BLaER1 treated with 17β-estradiol and CSF1 and Interleukin-3, amounts not matched to agents 10 nM and 100 nM (cell line): ENCODE measurements around the gene DLGAP1.
"Not testable (repeated sequence)": the region's sequence is repeated elsewhere in the genome, so short reads cannot be mapped to it uniquely, and the experiment has no call there.

ENCODE experiments used
- H3K27ac ChIP-seq, 11 experiments: shearing (Covaris generic); formaldehyde crosslinking; 2 replicates each; pipeline ENCODE4 v1.8.1; 2022
- H3K27me3 ChIP-seq, 11 experiments: shearing (Covaris generic); formaldehyde crosslinking; 2 replicates each; pipeline ENCODE4 v1.8.1; 2022
- H3K36me3 ChIP-seq, 11 experiments: shearing (Covaris generic); formaldehyde crosslinking; 2 replicates each; pipeline ENCODE4 v1.8.1; 2022
- H3K4me1 ChIP-seq, 10 experiments: shearing (Covaris generic); formaldehyde crosslinking; 2 replicates each; pipeline ENCODE4 v1.8.1; 2022
- H3K4me2 ChIP-seq, 11 experiments: shearing (Covaris generic); formaldehyde crosslinking; 2 replicates each; pipeline ENCODE4 v1.8.1; 2022
- H3K4me3 ChIP-seq, 10 experiments: shearing (Covaris generic); formaldehyde crosslinking; 2 replicates each; pipeline ENCODE4 v1.8.1; 2022
- H3K9ac ChIP-seq, 11 experiments: shearing (Covaris generic); formaldehyde crosslinking; 2 replicates each; pipeline ENCODE4 v1.8.1; 2022
- H3K9me3 ChIP-seq, 11 experiments: shearing (Covaris generic); formaldehyde crosslinking; replicated peaks in 1 of 11; 2 replicates each; pipeline ENCODE4 v1.8.1; 2022
- H4K20me1 ChIP-seq, 11 experiments: shearing (Covaris generic); formaldehyde crosslinking; 2 replicates each; pipeline ENCODE4 v1.8.1; 2022
- Cebpa-rat ChIP-seq, 11 experiments: shearing (Covaris generic); IDR thresholded peaks; 2 replicates each; pipeline ENCODE4 v1.8.1; 2022

Gene DLGAP1

DNA sequence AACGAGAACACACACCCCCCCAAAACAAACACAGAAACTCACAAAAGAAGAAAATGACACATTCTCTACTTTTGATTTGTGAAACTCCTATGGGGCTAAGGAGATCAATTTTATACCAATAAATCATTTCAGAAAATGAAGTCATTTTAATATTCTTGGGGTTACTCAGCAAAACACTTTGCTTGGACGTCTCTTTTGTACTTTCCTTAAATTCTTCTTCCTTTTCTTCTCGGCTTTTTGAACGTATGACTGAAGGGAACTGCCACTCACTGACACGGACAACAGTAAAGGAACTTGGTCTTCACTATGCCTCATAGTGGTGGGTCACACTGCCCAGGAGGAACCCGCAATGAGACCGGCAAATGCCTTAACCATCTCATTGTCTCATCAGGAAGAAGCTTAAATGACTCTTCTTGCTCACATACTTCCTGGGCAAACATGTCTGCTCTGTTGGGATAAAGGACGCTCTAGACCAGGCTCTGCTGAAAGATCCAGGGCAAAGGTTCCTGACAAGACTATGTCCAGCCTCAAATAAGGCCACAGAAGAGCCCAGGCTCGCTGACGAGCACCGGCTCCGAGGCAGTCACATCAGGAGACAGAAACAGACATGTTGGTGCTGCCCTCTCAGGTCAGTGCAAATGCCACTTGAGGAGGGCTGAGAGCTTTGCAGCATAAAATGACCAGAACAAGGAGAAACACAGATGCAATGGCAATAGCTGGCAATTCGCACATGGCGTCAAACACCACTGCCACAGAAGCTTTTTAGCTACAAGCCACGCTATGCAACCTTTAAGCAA is 799.7 kb downstream of the DLGAP1 start:
- no peaks in the 10 kb centered on the region for H3K36me3 ChIP-seq
- no peaks in the 10 kb centered on the region for H3K27me3 ChIP-seq
- no peaks in the 10 kb centered on the region; a peak in 1 of 22 replicates for H3K9me3 ChIP-seq
- H4K20me1 ChIP-seq, result no peaks in the 10 kb centered on the region
- no peak overlapping the region for H3K4me3 ChIP-seq
- no peak overlapping the region for H3K4me2 ChIP-seq
- no peak for TF ChIP-seq Cebpa-rat (IDR thresholded peaks at IDR 0.05)
- H3K9ac ChIP-seq, result no peak overlapping the region
- peaks cover 5 to 54% (median 26%) of the 10 kb centered on the region in 10 experiments for H3K4me1 ChIP-seq
- H3K27ac ChIP-seq, result no peak overlapping the region

DNA sequence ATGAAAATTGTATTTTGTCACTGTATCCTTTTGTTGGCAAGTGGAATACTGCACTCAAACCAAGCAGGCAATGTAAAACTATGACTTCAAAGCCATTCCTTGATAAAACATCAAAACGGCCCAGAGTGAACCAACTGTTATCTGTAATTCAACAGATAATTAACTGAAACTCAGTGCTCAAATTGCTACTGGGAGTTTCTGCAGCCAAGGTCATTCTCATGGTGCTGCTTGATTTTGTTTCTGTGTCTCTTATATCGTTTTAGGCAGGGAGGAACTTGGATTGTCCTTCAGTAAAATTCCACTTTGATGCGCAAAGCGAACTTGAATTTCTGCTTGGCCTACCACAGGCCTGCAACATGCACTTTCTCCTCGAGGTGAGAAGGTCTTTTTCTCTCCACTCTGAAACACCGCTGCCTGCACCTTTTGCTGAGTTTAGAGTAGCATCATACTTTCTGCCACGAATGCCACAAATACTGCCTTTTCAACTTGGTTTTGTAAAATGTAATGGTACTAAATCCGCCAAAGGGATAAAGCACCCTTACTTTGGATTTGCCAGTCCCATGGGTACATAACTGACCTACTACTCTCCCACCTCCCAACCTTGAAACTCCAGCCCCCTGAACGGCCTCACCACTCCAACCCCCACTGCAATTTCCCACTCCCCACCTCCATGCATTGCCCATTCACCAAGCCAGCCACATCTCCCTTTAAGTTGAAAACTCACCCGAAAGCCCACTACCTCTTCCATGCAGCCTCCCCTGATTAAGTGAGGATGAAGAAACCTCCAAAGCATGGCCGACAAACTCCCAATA is 800.5 kb downstream of the DLGAP1 start:
- Histone ChIP-seq H3K4me3 (no peak overlapping the region), H3K36me3 (no peaks in the 10 kb centered on the region), H3K4me1 (peaks cover 0 to 46% (median 18%) of the 10 kb centered on the region in 10 experiments; a peak in 17 of 20 replicates), H3K4me2 (no peak overlapping the region), H3K9me3 (no peaks in the 10 kb centered on the region; a peak in 1 of 22 replicates), H3K9ac (no peak overlapping the region), H3K27me3 (no peaks in the 10 kb centered on the region), H4K20me1 (no peaks in the 10 kb centered on the region), H3K27ac (no peak overlapping the region)
- no peak for TF ChIP-seq Cebpa-rat (IDR thresholded peaks at IDR 0.05)

DNA sequence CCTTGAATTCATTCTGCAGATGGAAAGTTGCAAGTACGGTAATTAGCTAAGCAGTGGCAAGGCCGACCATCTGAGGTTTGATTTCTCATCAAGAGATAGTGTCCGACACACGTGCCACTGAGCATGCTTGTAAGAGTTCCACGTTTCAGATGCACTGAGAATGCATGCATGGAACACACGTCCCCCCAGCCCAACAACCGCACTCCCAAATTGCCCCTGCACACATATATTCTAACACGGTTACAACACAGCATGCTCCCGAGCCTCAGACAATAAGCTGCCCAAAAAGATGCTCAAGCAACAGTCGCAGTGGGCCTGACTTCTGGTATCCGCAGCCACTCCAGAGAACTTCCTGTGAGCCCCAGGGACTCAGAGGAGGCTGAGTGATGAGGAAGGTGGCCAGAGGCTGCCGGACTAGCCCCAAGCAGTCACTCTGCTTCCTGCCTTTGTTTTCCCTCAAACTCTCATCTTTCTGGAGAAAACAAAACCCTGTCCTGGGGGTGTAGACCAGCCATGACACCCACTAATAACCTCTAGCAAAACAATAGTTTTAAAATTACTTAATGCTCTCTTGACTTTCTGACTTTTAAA is 801.2 kb downstream of the DLGAP1 start:
- peak overlapping the region in 2 of 11 experiments; percentile 7 to 63; a peak in 3 of 22 replicates for H3K4me2 ChIP-seq
- no peak for TF ChIP-seq Cebpa-rat (IDR thresholded peaks at IDR 0.05)
- no peaks in the 10 kb centered on the region; a peak in 1 of 22 replicates for H3K9me3 ChIP-seq
- H4K20me1 ChIP-seq, result no peaks in the 10 kb centered on the region
- H3K4me1 ChIP-seq, result peaks cover 0 to 40% (median 16%) of the 10 kb centered on the region in 10 experiments; a peak in 15 of 20 replicates
- no peak overlapping the region for H3K27ac ChIP-seq
- H3K36me3 ChIP-seq, result no peaks in the 10 kb centered on the region
- no peaks in the 10 kb centered on the region for H3K27me3 ChIP-seq
- H3K4me3 ChIP-seq, result no peak overlapping the region
- H3K9ac ChIP-seq, result no peak overlapping the region

DNA sequence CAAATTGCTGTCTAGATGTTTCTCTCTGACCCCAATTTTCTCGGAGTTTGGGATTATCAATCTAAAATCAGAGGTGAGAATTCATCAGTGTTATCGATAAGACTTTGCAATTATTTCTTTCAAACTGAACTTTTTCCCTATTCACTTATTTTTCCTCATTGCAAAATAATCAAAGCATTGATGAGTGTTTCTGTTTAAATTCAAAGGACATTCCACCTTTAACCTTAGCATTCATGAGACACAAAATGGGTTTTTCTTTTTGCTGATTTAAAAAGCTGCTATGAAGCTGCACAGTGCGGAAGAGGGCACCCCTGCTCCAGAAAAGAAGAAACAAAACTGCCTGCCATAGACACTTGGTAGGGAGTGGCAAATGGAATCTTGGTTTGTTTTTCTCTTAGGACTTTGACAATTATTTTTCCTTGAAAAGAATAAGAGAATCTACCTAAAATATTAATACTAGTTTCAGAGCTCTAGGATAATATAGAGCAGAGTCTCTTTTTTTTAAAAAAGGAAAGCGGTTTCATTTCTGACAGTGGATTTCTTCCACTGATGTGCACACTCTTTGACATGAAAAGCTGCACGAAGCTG is 801.8 kb downstream of the DLGAP1 start:
- Histone ChIP-seq H3K4me1 (peaks cover 0 to 40% (median 16%) of the 10 kb centered on the region in 10 experiments; a peak in 15 of 20 replicates), H3K27ac (peak overlapping the region in 6 of 11 experiments; percentile 1 to 49 (median 24); a peak in 9 of 22 replicates), H4K20me1 (no peaks in the 10 kb centered on the region), H3K36me3 (no peaks in the 10 kb centered on the region), H3K27me3 (no peaks in the 10 kb centered on the region), H3K9ac (no peak overlapping the region), H3K4me2 (peak overlapping the region in 7 of 11 experiments; percentile 12 to 70 (median 63); a peak in 12 of 22 replicates), H3K4me3 (no peak overlapping the region), H3K9me3 (no peaks in the 10 kb centered on the region; a peak in 1 of 22 replicates)
- TF ChIP-seq Cebpa-rat (IDR thresholded peaks at IDR 0.05), result no peak

DNA sequence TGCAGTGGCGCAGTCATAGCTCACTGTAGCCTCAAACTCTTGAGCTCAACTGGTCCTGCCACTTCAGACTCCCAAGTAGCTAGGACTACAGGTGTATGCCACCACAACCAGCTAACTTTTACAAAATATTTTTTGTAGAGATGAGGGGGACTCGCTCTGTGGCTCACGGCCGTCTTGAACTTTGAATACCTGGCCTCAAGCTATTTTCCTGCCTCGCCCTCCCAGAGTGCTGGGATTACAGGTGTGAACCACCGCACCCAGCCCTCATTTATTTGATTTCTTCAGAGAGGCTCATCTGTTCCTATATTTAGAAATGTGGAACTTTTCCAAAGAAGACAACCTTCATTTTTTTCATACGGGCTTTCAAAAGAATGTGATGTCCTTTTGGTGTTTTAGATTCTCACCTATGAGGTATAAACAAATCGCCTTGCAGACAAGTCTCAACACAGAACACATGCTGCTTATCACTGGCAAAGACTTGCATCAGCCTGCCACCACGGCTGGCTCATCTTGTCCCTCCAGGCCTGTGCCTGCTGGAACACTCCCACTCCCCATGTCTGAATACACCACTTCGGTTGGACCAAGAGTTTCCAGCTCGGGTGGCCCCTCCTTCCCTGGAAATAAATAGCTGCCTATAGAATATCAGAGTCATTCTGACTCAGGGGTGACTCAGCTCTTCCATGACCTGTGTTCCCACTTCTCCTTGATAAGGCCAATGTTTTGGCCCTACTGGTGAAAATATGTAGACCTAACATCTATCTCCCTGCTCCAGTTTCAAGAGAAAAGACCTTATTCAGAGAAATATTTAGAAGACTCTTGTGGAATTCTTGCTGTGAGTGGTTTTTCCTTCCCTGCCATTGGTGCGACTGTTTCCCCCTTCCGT is 802.5 kb downstream of the DLGAP1 start:
- no peak overlapping the region for H3K9ac ChIP-seq
- H4K20me1 ChIP-seq, result no peaks in the 10 kb centered on the region
- peak overlapping the region in 9 of 11 experiments; percentile 2 to 70 (median 63); a peak in 14 of 22 replicates for H3K4me2 ChIP-seq
- no peak overlapping the region for H3K4me3 ChIP-seq
- H3K4me1 ChIP-seq, result peaks cover 0 to 40% (median 16%) of the 10 kb centered on the region in 10 experiments; a peak in 15 of 20 replicates
- no peaks in the 10 kb centered on the region for H3K36me3 ChIP-seq
- no peaks in the 10 kb centered on the region; a peak in 1 of 22 replicates for H3K9me3 ChIP-seq
- H3K27ac ChIP-seq, result peak overlapping the region in 8 of 11 experiments; percentile 6 to 73 (median 38); a peak in 14 of 22 replicates
- TF ChIP-seq Cebpa-rat (IDR thresholded peaks at IDR 0.05), result no peak
- no peaks in the 10 kb centered on the region for H3K27me3 ChIP-seq

DNA sequence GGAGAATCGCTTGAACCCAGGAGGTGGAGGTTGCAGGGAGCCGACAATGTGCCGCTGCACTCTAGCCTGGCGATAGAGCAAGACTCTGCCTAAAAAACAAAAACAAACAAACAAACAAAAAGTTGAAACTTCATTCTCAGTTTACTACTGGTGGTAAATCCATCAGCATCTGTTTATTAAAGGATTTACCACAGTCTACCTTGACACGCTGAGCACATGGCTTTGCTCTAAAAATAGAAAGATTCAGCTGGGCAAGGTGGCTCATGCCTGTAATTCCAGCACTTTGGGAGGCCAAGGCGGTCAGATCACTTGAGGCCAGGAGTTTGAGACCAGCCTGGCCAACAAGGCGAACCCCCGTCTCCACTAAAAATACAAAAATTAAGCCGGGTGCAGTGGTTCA is 803.8 kb downstream of the DLGAP1 start:
- Histone ChIP-seq H3K36me3 (no peaks in the 10 kb centered on the region), H3K9ac (no peak overlapping the region), H3K4me3 (no peak overlapping the region), H3K27ac (no peak overlapping the region), H3K9me3 (no peaks in the 10 kb centered on the region; a peak in 1 of 22 replicates), H3K4me2 (no peak overlapping the region), H4K20me1 (no peaks in the 10 kb centered on the region), H3K4me1 (peaks cover 0 to 40% (median 16%) of the 10 kb centered on the region in 10 experiments; a peak in 15 of 20 replicates), H3K27me3 (no peaks in the 10 kb centered on the region)
- TF ChIP-seq Cebpa-rat (IDR thresholded peaks at IDR 0.05), result no peak

DNA sequence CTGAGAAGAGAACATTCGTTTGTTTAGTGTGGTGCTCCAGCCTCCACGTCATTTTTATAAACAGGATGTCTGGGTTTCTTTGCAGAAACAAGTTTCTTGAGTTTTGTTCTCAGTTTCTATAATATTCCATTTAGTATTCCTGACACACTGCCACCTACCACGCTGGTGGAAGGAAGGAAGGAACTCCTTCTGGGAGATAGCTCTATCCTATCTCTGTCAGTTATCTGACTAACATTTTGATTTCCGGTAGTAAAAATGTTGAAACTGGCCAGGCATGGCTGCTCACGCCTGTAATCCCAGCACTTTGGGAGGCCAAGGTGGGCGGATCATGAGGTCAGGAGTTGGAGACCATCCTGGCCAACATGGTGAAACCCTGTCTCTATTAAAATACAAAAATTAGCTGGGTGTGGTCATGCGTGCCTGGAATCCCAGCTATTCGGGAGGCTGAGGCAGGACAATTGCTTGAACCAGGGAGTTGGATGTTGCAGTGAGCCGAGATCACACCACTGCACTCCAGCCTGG is 804.5 kb downstream of the DLGAP1 start:
- not testable (repeated sequence) for H3K9ac ChIP-seq, H3K4me3 ChIP-seq, H3K27ac ChIP-seq, H4K20me1 ChIP-seq, H3K9me3 ChIP-seq, H3K36me3 ChIP-seq, H3K27me3 ChIP-seq, H3K4me2 ChIP-seq
- peaks cover 0 to 37% (median 16%) of the 10 kb centered on the region in 10 experiments; a peak in 15 of 20 replicates for H3K4me1 ChIP-seq
